ENCODE measurements around the gene BTBD17. TPM values are rescaled to one million over a fixed set of nuclear protein-coding genes. Genes with fewer than 3 reads are reported as not detected.
A peak's percentile ranks its signal among the peaks of the same experiment; 100 is the strongest.

The BTBD17 gene
- total RNA-seq, 3 donors from 2014 or later (not counting 1 experiment from before 2014, with no cell fraction given): 0.48 TPM; not detected in 2

DNA sequence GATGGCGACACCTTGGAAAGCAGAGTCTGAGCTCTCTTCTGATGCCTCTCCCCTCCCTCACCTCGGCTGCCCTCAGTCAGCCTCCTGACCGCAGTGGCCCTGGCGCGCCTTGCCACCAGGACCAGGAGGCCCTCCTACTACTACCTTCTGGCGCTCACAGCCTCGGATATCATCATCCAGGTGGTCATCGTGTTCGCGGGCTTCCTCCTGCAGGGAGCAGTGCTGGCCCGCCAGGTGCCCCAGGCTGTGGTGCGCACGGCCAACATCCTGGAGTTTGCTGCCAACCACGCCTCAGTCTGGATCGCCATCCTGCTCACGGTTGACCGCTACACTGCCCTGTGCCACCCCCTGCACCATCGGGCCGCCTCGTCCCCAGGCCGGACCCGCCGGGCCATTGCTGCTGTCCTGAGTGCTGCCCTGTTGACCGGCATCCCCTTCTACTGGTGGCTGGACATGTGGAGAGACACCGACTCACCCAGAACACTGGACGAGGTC, 10.0 kb upstream of the BTBD17 start:
- DNase-seq (no peak), ATAC-seq (no peak)
- TF ChIP-seq, protein P1, sequence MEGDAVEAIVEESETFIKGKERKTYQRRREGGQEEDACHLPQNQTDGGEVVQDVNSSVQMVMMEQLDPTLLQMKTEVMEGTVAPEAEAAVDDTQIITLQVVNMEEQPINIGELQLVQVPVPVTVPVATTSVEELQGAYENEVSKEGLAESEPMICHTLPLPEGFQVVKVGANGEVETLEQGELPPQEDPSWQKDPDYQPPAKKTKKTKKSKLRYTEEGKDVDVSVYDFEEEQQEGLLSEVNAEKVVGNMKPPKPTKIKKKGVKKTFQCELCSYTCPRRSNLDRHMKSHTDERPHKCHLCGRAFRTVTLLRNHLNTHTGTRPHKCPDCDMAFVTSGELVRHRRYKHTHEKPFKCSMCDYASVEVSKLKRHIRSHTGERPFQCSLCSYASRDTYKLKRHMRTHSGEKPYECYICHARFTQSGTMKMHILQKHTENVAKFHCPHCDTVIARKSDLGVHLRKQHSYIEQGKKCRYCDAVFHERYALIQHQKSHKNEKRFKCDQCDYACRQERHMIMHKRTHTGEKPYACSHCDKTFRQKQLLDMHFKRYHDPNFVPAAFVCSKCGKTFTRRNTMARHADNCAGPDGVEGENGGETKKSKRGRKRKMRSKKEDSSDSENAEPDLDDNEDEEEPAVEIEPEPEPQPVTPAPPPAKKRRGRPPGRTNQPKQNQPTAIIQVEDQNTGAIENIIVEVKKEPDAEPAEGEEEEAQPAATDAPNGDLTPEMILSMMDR (IDR thresholded peaks at IDR 0.05): no peak
- Histone ChIP-seq H3K27ac (ENCODE audit: low read length) (no peak overlapping the region), H3K4me1 (ENCODE audit: control insufficient read depth, insufficient read depth, low read length) (peaks cover 20% of the 10 kb centered on the region), H3K4me3 (ENCODE audit: low read length) (no peak overlapping the region), H3K36me3 (ENCODE audit: control insufficient read depth, insufficient read depth, low read length) (no peaks in the 10 kb centered on the region), H3K27me3 (ENCODE audit: control insufficient read depth, insufficient read depth, low read length) (peaks cover 2% of the 10 kb centered on the region), H3K9me3 (ENCODE audit: control insufficient read depth, insufficient read depth, low read length) (no peaks in the 10 kb centered on the region)
- H3K27ac Mint-ChIP-seq: no peak overlapping the region
- H3K4me1 Mint-ChIP-seq: peaks cover 17 to 18% of the 10 kb centered on the region in 2 donors
- peaks cover 0 to 6% of the 10 kb centered on the region in 2 donors for H3K27me3 Mint-ChIP-seq (ENCODE audit: low read depth in 2 of 2)
- 93% methylated on average over 26 of the region's 26 CpGs for WGBS (ENCODE audit: insufficient coverage)
- H3K36me3 Mint-ChIP-seq: no peaks in the 10 kb centered on the region
- intact Hi-C loops (cut with micrococcal nuclease): no loop called here
- no peak overlapping the region for H3K4me3 Mint-ChIP-seq
- no peaks in the 10 kb centered on the region for H3K9me3 Mint-ChIP-seq

DNA sequence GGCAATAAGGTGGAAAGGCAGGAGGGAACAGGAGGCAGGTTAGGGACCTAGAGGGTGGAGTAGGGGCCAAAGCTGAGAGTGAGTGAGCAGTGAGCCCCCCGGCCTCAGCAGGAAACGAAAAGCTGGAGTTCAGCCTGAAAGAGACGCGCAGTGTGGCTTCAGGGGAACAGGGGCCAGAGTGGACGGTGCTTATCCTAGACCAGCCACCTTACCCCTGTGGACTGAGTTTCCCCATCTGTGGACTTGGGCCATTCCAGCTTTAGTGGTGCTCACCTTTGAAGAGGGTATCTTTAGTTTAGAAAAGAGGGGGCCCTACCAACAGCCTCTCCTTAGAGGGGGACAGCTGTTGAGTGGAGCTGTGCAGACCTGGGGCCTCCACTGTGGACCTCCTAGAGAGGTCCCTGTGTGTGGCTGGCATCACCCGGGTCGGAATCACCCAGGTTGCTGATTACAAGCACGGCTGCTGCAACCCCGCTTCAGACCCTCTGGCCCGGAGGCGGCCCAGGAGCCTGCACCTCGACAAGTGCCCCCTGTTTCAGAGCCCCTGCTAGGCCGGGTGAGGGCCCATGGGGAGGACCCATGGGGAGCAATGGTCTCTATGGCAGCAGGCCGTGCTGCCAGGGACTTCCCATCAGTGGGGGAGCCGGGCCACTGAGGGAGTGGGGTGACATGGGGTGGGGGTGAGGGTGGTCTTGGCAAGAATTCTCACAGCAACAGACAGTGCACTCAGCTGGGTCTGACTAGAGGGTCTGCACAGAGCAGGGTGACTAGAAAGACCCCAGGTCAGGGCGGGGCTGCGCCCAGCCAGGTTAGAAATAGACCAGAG, 8.2 kb upstream of the BTBD17 start:
- TF ChIP-seq, protein P1 (IDR thresholded peaks at IDR 0.05): no peak
- Histone ChIP-seq H3K36me3 (ENCODE audit: control insufficient read depth, insufficient read depth, low read length) (no peaks in the 10 kb centered on the region), H3K27ac (ENCODE audit: low read length) (no peak overlapping the region), H3K4me3 (ENCODE audit: low read length) (no peak overlapping the region), H3K27me3 (ENCODE audit: control insufficient read depth, insufficient read depth, low read length) (peaks cover 2% of the 10 kb centered on the region), H3K4me1 (ENCODE audit: control insufficient read depth, insufficient read depth, low read length) (peaks cover 20% of the 10 kb centered on the region), H3K9me3 (ENCODE audit: control insufficient read depth, insufficient read depth, low read length) (no peaks in the 10 kb centered on the region)
- Mint-ChIP-seq H3K4me3 (no peak overlapping the region), H3K36me3 (no peaks in the 10 kb centered on the region), H3K27ac (no peak overlapping the region), H3K4me1 (peaks cover 17 to 18% of the 10 kb centered on the region in 2 donors), H3K9me3 (no peaks in the 10 kb centered on the region), H3K27me3 (ENCODE audit: low read depth in 2 of 2) (peaks cover 0 to 6% of the 10 kb centered on the region in 2 donors)
- no peak for DNase-seq
- 92% methylated on average over 17 of the region's 17 CpGs for WGBS (ENCODE audit: insufficient coverage)
- no peak for ATAC-seq
- intact Hi-C loops (cut with micrococcal nuclease): loop anchor here (5.0 kb wide), 1 partner anchor 232 kb away; no protein-coding TSS in a partner anchor

DNA sequence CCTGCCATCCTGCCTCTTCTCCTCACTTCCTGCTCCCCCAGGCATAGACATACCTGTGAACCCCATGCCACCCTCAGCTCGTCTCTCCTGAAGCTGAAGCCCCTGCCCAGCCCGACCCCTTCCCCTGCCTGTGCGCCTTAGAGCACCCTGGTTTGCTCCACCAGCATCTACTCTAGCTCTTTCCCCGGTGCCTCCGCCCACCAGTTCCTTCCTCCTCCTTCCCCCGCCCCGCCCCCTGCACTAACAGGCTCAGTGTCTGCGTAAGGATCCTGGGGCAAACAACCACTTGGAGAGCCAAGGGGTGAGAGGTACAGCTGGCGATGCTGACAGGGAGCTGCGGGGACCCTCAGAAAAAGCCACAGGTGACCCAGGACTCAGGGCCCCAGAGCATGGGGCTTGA, 7.6 kb upstream of the BTBD17 start:
- DNase-seq (peak in 1 of 2 donors; percentile 73), ATAC-seq (peak in 2 of 3 donors; percentile 67 to 73)
- Mint-ChIP-seq H3K36me3 (no peaks in the 10 kb centered on the region), H3K4me3 (peak overlapping the region; percentile 71), H3K27ac (peak overlapping the region in 1 of 2 donors; percentile 75), H3K9me3 (no peaks in the 10 kb centered on the region), H3K27me3 (ENCODE audit: low read depth in 2 of 2) (peaks cover 0 to 6% of the 10 kb centered on the region in 2 donors), H3K4me1 (peaks cover 17 to 18% of the 10 kb centered on the region in 2 donors)
- peaks cover 20% of the 10 kb centered on the region for H3K4me1 ChIP-seq (ENCODE audit: control insufficient read depth, insufficient read depth, low read length)
- H3K9me3 ChIP-seq (ENCODE audit: control insufficient read depth, insufficient read depth, low read length): no peaks in the 10 kb centered on the region
- H3K27ac ChIP-seq (ENCODE audit: low read length): no peak overlapping the region
- intact Hi-C loops (cut with micrococcal nuclease): loop anchor here (5.0 kb wide), 1 partner anchor 233 kb away; no protein-coding TSS in a partner anchor
- H3K36me3 ChIP-seq (ENCODE audit: control insufficient read depth, insufficient read depth, low read length): no peaks in the 10 kb centered on the region
- H3K27me3 ChIP-seq (ENCODE audit: control insufficient read depth, insufficient read depth, low read length): peaks cover 2% of the 10 kb centered on the region
- 6% methylated on average over 10 of the region's 10 CpGs for WGBS (ENCODE audit: insufficient coverage)
- H3K4me3 ChIP-seq (ENCODE audit: low read length): no peak overlapping the region
- TF ChIP-seq, protein P1 (IDR thresholded peaks at IDR 0.05): no peak
